ENCODE data around the gene WSCD2. TPM values are rescaled to one million over a fixed set of nuclear protein-coding genes. Genes with fewer than 3 reads are reported as not detected.

WSCD2 gene
- total and polyA plus RNA-seq, 2 of the 4 experiments (the other 2 are of a cell fraction) = not detected

DNA sequence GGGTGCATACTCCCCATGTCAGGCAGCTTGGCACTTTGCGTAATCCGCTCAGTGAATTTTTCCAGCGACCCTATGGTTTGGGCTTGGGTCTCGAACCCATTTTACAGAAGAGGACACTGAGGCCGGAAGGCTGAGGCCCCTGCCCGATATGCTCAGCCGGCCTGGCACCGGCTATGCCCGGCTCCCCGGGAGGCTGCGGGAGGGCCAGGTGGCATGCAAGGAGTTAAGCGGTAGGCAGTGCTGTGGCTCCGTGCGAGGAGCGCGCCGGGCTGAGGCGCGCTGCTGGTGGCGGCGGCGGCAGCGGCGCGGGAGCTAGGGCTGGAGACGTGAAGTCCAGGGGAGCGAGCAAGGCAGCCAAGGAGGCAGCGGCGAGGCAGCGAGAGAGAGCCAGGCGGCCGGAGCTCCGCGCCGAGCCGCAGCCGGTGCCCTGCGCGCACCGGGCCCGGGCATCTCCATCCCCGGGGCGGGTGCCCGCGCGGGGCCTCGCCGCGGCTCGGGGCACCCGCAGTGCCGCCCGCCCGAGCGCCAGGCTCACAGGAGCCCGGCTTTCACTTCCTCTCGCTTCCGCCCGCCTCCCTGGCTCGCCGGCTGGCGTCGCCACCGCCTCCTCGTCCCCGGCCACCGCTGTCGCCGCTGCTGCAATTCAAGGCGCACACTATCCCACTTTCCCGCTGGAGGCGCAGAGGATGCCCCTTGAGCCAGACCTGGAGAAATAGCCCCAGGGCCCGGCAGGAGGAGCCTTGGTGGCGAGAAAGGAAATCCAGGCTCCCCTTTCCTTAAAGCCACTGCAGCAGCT lies at the start of gene WSCD2 (continued):
- TF ChIP-seq, protein P1, sequence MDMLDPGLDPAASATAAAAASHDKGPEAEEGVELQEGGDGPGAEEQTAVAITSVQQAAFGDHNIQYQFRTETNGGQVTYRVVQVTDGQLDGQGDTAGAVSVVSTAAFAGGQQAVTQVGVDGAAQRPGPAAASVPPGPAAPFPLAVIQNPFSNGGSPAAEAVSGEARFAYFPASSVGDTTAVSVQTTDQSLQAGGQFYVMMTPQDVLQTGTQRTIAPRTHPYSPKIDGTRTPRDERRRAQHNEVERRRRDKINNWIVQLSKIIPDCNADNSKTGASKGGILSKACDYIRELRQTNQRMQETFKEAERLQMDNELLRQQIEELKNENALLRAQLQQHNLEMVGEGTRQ (IDR thresholded peaks at IDR 0.05; ENCODE audit: low read depth, low read length) = no peak
- TF ChIP-seq CHD1 (IDR thresholded peaks at IDR 0.05; ENCODE audit: low read depth, low read length) = no peak

DNA sequence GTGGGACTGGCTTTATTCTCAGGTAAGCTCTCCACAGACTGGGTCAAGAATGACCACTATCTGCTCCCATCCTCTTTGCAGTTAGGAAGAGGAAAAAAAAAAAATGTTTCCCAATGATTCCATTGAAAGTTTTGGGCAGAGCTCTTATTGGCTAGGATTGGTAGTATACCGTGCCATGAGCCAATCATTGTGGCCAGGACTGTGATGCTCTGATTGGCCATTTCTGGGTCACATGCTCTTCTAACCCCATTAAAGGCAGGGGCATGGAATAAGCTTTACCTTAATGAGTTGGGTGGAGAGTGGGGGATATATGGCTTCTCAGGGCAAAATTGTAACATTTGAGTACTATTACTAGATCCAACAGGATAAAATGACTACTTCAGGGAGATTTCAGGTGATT lies 49.4 kb upstream of the WSCD2 start:
- H2BK20ac ChIP-seq (ENCODE audit: low read depth, low read length) = no peak overlapping the region
- H3K23ac ChIP-seq (ENCODE audit: low read depth, low read length) = no peak overlapping the region
- no peaks in the 10 kb centered on the region for H4K20me1 ChIP-seq (ENCODE audit: insufficient read depth, low read length)
- no TSS peak for BruUV-seq (replicated peaks)
- H3K9me1 ChIP-seq (ENCODE audit: insufficient read depth, low read length) = no peaks in the 10 kb centered on the region
- H2AFZ ChIP-seq (replicated peaks; ENCODE audit: low read length, poor library complexity) = no peak overlapping the region
- no peak overlapping the region for H3K14ac ChIP-seq (replicated peaks; ENCODE audit: low read depth, low read length)
- TF ChIP-seq, protein P2, sequence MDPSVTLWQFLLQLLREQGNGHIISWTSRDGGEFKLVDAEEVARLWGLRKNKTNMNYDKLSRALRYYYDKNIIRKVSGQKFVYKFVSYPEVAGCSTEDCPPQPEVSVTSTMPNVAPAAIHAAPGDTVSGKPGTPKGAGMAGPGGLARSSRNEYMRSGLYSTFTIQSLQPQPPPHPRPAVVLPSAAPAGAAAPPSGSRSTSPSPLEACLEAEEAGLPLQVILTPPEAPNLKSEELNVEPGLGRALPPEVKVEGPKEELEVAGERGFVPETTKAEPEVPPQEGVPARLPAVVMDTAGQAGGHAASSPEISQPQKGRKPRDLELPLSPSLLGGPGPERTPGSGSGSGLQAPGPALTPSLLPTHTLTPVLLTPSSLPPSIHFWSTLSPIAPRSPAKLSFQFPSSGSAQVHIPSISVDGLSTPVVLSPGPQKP (IDR thresholded peaks at IDR 0.05; ENCODE audit: borderline replicate concordance, low read depth, low read length) = no peak
- TF ChIP-seq RCOR1 (IDR thresholded peaks at IDR 0.05; ENCODE audit: insufficient replicate concordance, low read length) = no peak
- TF ChIP-seq MAFK (IDR thresholded peaks at IDR 0.05; ENCODE audit: low read depth, low read length) = no peak
- TF ChIP-seq NFE2L2 (IDR thresholded peaks at IDR 0.05; ENCODE audit: low read depth, low read length) = no peak
- no peak for TF ChIP-seq CHD1 (IDR thresholded peaks at IDR 0.05; ENCODE audit: low read depth, low read length)
- TF ChIP-seq MXI1 (IDR thresholded peaks at IDR 0.05; ENCODE audit: borderline replicate concordance, low read depth, low read length) = no peak
- no peak for TF ChIP-seq CEBPB (IDR thresholded peaks at IDR 0.05; ENCODE audit: low read depth, low read length)
- TF ChIP-seq FOS (IDR thresholded peaks at IDR 0.05; ENCODE audit: low read depth, low read length) = no peak
- no CpG with 5 or more reads among the region's 1 CpG for WGBS, 2 experiments (ENCODE audit: extremely low coverage in 2 of 2, insufficient read length in 1 of 2)
- H3K79me1 ChIP-seq (ENCODE audit: low read depth in 1 of 2, low read length in 2 of 2) = no peaks in the 10 kb centered on the region
- H3K4me1 ChIP-seq (ENCODE audit: control insufficient read depth, insufficient read depth, low read length) = no peaks in the 10 kb centered on the region
- H2AK5ac ChIP-seq (ENCODE audit: low read depth, low read length) = no peak overlapping the region
- ChIA-PET POLR2A (ENCODE audit: unreplicated experiment) (no interaction called here), CTCF (no interaction called here)
- dilution Hi-C loops (cut with HindIII; ENCODE audit: low sequenced_read_pairs, unreplicated experiment) (no loop called here), intact Hi-C loops (cut with micrococcal nuclease) (no loop called here), in situ Hi-C loops (cut with MboI; ENCODE audit: low sequenced_read_pairs) (no loop called here)
- H3K4ac ChIP-seq (ENCODE audit: low read depth, low read length) = no peak overlapping the region
- H3K36me3 ChIP-seq (ENCODE audit: control insufficient read depth, insufficient read depth, low read length) = no peaks in the 10 kb centered on the region
- H2AK9ac ChIP-seq (replicated peaks; ENCODE audit: low read depth, low read length, poor library complexity) = no peak overlapping the region
- H2BK120ac ChIP-seq (ENCODE audit: low read depth, low read length) = no peak overlapping the region
- H4K5ac ChIP-seq (ENCODE audit: low read depth, low read length) = no peak overlapping the region
- DNase-seq (no peak), ATAC-seq (ENCODE audit: low read depth) (no peak)
- H4K8ac ChIP-seq (ENCODE audit: low read depth in 2 of 2, low read length in 2 of 2) = no peak overlapping the region
- no peaks in the 10 kb centered on the region; the same call in 1 of the 2 replicates for H3K9me3 ChIP-seq (ENCODE audit: control insufficient read depth, insufficient read depth, low read length)
- H3K27me3 ChIP-seq (ENCODE audit: control insufficient read depth, insufficient read depth, low read length) = no peaks in the 10 kb centered on the region
- H3K27ac ChIP-seq (ENCODE audit: insufficient read depth, low read length) = no peak overlapping the region
- H2BK5ac ChIP-seq (ENCODE audit: low read depth, low read length, poor library complexity, severe bottlenecking) = no peak overlapping the region
- H3K9ac ChIP-seq (ENCODE audit: low read depth, low read length) = no peak overlapping the region
- H3K4me3 ChIP-seq (ENCODE audit: insufficient read depth, low read depth, low read length) = no peak overlapping the region
- H3K4me2 ChIP-seq (ENCODE audit: low read depth, low read length) = no peak overlapping the region
- H3K18ac ChIP-seq (ENCODE audit: low read depth, low read length) = no peak overlapping the region
- H3K56ac ChIP-seq (ENCODE audit: extremely low read depth, insufficient read depth, low read length) = no peak overlapping the region
- no peak overlapping the region for H4K91ac ChIP-seq (ENCODE audit: insufficient read depth, low read depth, low read length)
- no peak overlapping the region for H2BK15ac ChIP-seq (ENCODE audit: low read depth, low read length)

Measured in IMR-90 (cell line).